ENCODE measurements around the gene LRIG1.

Gene LRIG1

DNA sequence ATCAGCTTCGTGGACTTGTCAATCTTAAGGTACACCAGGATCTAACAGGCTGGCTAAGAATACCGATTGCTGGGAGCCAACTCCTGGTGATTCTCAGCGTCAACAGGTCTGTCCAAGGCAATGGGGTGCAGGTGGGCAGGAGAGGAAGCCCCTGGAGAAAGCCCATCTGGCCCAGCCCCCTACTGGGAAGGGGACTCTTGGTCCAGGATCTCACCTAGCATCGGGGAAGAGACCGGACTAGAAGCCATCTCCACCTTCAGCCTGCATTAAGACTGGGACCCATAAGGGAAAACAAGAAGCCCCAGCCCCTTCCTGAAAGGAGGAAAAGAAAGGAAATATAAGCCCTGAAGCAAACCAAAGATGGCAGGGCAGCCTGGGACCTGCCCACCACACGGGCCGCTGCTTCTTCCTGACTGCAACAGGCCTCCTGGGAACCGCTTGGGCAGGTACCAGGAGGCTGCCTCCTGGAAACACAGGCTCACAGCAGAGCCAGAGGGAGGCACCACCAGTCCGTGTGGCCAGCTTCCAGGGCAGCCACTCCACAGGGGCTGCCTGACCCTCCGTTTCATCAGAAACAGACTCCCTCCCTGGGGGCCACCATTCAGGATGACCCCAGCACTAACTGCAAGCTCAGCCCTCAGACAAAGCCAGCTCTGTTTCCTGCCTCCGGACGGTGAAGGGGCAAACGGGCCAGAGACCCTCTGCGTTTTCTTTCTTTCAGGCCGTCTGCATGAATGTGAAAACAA, 100.2 kb downstream of the LRIG1 start:
- no peak for FAIRE-seq

DNA sequence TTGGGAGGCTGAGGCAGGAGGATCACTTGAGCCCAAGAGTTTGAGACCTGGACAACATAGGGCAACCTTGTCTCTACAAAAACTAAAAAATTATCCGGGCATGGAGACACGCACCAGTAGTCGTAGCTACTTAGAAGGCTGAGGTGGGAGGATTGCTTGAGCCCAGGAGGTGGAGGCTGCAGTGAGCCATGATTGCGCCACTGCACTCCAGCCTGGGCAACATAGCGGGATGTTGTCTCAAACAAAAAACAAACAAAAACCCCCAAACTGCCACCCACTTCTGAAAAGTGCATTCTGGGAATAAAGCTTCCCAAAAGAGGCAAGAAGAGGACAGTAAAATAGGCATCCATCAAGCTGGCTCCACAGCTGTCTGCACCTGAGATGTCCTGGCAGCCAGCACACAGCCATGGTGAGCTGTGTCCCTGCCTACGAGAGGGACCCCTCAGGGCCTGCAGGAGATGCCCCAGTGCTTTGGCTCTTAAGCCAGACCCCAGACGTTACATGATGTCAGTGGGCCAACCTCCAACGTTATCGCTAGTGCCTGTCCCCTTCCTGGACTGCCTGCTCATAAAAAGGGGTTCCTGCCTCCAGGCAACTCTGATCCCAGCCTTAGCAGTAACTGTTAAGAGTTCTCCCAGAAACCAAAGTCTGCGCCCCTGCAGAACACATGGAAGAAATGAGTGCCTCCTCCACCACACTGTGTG, 101.1 kb downstream of the LRIG1 start:
- FAIRE-seq = no peak

DNA sequence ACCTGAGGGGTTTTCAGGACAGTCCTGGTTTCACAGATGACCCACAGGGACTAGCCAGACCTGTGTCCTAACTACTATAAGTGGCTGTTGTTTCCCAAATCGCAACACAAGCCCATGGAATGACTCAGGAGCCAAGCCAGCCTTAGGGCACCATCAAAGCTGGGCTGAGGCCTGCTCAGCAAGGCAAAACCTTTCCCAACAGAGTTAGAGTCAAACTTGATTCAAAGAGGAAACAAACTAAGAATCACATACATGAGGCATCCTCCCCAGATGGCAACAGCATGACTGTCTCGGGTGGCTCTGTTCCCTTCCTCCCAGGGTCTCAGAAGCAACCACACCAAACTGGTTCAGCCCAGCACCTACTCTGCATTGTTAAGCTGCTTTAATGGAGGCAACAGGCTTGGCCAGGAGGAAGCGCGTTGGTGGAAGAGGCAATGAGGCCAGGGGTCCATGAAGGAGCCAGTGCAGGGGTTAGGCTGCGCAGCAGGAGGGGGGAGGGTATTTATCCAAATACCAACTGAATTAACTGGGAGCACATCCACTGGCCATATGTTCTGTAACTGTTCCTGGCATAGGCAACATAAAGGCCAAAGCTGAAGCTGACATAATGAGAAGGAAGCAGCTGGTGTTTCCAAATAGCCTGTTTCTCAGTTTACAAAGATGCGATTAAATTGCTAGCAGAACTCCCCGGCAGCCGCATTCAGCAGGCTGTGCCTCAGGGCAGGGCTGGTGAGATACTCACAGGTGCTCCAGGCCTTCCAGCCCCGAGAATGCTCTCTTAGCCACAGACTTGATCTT, 102.4 kb downstream of the LRIG1 start:
- no peak for FAIRE-seq

DNA sequence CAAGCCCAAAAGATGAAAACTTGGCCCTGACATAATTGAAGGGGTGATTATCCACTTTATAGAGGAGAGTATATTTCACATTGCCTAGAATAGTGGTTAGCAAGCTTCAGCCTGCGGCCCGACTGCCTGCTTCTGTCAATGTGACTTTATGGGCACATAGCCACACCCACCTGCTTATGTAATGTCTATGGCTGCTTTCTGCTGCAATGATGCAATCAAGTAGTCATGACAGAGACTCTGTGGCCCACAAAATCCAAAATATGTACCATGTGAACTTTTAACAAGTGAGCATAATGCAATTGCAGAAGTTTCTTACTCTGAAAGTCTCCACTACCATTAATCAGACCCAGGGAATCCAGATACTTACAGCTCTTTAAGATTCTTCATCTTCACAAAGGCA, 103.1 kb downstream of the LRIG1 start:
- FAIRE-seq = no peak

DNA sequence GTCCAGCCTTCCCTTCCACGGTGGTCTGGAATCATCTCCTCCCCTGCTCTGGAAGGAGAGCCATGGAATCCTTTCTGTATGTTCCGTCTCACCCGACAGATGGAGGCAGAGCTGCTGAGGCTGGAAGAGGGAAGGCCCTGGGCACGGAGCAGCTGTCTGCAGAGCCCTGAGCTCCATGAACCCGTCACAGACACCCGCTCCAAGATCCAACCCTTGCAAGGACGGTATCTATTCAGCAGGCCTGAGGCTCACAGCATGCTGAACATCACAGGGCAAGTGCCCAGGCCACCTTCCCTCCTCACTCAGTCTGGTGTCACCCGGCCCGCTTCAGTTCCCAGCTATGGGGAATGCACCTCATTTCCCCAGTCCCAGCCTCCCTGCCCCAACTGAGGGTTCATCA, 103.9 kb downstream of the LRIG1 start:
- FAIRE-seq = no peak

DNA sequence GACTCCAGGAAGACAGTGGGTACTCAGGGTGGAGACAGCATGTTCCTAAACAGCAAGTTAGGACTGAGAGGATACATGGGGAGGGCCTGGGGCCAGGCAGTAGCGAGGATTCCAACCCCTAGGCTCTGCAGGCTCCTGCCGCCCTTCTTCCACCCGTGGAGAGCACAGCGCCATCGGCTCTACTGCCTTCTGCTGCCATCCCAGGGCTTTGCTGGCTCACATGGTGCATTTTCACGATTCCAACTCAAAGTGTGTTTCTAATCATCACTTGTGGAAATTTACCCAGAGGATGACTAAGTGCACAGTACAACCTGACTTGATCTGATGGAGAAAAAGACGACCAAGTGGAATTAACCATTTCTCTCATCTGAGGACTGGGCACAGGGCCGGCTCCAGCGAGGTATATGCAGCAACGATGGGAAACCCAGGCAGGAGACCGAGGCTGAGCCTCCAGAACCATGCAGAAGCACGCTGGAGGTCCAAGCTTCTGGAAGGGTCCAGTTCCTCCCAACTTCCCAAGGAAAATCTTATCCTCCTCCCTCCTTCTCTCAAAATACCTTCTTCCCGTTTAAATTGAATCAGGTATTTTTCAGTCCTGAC, 104.6 kb downstream of the LRIG1 start:
- no peak for FAIRE-seq

DNA sequence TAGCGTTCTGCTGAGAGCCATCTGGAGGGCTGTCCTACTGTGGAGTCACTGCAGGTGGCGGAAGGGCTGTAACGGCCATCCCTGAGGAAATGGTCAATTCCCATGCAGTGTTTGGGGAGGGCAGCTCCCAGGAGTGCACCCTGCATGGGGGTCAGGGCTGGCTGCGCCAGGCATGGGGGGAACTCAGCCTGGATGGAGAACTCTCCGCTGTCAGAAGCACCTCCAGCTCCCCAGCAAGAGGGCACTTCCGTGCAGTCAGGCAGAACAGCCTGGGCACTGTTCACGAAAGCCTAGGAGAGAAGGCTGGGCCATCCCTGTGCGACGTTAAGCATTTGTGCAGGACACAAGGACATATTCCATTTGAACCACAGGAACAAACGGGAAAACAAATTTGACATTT, 105.2 kb downstream of the LRIG1 start:
- no peak for FAIRE-seq

DNA sequence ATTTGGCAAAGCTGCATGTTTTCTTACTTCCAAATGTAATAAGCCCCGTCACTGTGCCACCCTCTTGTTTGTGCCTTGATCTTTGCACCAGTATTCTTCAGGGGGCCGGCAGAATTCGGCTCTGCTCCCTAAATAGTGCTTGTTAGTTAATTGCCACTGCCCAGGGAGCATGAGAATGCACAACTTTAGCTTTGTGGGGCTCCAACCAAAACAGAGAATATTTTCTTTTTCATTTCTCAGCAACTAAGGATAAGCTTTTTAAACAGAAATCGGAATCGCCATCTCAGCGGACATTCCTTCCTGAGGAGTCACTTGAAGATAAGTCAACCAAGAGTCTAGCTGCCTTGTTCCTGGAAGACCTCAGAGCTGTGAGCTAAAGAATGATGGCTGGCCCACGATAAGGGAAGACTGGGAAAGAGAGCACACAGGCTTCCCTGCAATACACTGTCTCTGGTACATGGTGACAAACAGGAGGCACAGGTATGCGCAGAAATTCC, 106.0 kb downstream of the LRIG1 start:
- no peak for FAIRE-seq

DNA sequence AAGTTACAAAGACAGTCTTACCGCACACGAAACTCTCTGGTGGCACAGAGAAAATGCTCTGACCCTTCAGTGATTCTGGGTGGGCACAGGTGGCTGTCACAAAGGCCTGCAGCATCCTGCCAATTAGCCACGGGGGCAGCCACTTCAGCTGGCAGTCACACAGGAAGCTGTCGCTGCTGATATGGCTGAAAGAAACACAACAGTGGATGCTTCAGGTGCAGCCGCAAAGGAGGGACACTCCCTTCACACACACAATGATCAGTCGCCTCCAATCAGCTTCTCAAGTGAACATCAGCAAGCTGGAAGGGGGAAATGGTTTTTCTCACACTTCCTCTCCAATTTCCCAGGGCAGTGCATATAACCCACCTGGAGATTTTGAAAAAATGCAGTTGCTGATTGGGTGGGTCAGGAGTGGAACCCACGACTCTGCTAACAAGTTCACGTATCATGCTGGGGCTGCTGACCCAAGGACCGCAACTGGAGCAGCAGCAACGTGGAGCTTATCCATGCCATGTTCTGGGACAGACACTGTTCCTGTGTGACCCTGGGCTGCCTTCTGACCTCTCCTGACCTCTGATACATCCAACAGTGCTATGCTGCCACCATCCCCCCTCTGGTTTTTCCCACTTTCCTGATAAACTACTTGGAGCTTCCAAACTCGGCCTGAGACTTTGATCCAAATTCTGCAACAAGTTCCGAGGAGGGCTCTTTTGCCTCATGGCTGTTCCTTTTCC, 106.6 kb downstream of the LRIG1 start:
- FAIRE-seq = no peak

DNA sequence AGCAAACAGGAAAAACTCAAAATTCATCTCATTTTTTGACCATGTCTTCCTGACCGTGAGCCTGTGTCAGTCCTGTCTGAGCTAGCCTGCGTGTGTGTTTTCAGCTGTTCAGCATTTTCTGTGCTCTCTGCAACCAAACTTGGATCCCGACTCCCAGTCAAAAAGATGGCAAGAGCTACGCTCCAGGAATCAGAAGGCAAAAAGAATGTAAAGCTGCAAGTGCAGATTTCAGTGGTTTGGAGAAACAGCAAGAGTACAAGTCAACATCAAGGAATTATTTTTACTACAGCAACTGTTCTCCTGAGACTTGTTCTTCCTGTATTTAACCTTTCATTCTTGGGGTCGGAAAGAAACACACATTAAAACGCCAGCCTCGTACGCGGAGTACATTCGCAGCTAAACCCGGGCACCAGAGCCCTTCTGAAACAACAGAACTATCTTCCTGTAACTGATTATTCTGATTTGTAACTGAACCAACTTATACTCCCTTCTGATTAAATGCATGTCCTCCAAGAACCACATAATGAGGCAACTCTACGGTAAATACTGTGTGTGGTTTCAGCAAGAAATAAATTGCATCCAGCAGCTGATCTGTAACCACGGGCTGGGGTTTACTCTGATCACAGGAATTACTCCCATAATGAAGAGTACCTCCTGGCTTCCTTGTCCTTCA, 107.4 kb downstream of the LRIG1 start:
- no peak for FAIRE-seq

DNA sequence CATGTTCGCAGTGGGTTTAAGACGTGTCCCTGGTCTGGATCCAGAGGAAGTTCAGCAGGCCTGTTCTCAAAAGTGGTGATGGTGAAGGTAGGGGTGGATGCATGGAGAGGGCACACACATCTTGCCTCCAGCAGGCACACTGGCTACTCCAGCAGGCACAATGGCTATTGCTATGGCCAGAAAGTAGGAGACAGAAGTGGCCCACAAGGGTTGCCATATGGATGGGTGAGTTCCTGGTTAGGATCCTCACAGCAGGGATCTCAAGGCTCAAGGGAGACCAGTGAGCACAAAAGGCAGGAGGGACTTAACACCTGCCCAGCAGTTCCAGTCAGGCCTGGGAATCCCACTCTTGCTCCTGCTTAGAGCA, 107.9 kb downstream of the LRIG1 start:
- FAIRE-seq = no peak

DNA sequence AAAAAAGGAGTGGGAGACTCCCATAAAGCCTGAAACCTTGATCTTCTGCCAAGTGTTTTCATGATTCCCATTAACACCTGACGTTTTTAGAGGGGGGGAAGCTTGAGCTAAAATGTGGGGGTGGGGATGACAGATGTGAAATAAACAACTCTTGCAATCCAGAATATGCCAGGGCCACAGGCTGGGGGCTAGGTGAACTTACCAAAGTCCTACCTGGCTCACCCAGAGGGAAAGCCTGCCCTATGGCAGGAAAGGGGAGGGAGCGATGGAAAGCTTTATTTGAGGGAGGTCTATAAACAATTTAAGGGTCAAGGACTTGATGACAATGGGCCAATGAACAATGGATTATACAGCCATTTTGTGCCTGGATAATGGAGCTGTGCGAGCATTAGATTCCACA, 108.3 kb downstream of the LRIG1 start:
- no peak for FAIRE-seq

DNA sequence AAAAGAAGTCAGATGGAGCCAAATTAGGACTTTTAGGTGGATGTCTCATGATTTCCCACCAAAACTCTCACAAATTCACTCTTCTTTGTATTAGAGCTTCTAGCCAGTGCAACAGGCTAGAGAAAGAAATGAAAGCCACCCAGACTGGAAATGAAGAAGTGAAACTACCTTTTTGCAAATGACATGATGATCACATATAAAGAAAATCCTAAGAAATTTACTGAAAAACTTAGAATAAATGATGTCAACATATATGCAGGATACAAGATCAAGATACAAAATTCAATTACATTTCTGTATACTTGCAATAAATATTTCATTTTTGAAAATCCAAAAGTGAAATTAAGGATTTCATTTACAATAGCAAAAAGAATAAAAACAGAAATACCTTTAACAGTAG, 110.8 kb downstream of the LRIG1 start:
- no peak for FAIRE-seq

DNA sequence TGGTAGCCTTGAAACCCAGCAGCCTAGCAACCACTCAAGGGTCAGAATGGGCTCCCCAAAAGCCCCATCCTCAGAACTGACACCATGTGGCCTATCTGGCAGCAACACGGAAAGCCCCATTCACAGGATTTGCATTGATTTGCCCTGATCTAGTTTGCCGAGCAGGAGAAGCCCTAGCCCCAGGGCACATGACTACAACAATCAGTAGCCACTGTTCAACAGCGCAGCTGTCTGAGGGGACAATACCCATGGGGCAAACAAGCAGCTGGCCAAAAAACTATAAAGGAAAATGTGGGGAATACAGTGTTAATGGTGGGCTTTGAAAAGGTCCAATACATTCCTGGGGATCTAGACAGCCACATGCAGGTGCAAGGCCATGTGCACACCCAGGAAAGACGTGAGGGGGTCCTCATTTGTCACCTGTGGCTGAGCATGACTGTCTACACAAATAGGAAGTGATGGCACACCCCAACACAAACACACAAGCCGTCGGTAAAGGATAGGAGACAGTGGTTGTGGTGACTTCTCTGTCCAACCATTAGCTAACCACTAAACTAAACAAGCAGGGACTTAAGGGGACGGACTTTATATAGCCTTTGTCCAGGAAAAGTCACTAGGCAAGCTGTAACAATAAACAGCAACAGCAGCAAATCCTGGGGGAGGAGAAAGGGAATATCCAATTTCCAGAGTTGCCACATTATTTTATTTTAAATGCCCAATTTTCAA, 113.7 kb downstream of the LRIG1 start:
- FAIRE-seq = no peak

DNA sequence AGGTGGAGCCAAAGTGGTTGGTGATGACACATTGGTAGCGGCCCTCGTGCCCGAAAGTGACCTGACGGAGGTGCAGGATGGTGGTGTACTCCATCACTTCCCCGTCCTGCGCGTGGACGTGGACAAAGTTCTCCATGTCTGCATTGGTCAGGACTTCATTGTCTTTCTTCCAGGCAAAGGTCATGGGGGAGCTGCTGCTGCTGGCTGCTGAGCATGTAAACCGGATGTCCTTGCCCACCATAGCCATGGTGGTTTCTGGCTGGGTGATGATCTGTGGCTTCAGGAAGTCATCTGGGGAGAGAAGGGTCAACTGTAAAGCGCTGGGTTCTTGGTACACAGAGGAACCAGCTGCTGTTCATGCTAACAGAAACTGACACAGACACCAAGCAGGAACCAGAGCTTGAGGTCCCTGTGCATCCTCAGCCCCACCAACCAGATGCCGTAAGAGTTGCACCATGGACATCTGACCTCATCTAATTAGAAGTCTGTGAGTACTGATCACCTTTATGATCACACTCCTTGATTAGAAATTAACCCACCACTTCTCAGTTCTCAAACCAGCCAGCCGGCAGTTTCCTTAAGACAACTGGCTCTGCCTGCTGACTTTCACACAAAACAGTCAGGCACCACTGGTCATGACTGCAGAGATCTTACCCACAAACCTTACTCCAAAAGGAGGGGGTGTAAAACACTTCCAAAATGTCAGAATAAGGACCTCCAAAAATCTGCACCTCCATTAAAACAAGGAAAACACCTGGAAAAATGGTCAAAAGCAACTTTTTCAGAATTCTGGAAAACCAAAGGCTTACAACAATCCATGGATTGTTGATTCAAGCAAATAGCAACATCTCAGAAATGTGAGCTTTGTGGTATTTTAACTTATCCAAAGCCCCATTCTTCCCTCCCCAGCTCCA, 114.6 kb downstream of the LRIG1 start:
- no peak for FAIRE-seq

DNA sequence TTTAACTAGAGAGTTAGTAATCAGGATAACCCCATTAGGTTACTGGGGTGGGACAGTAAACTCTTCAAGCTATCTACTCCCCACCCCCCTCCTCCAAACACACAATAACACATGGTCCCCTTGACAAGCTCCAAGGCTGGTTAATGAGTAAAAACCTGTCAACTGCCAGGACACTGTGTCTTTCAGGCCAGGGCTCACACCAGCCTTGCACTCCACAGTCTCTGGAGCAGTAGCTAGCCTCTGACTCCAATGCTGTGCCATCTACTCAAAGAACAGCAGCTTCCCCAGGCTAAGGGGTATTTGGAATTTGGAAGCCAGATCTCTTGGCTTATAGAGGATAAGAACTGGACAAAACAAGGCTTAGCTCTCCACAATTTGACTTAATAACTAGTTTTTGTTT, 115.8 kb downstream of the LRIG1 start:
- FAIRE-seq = no peak

DNA sequence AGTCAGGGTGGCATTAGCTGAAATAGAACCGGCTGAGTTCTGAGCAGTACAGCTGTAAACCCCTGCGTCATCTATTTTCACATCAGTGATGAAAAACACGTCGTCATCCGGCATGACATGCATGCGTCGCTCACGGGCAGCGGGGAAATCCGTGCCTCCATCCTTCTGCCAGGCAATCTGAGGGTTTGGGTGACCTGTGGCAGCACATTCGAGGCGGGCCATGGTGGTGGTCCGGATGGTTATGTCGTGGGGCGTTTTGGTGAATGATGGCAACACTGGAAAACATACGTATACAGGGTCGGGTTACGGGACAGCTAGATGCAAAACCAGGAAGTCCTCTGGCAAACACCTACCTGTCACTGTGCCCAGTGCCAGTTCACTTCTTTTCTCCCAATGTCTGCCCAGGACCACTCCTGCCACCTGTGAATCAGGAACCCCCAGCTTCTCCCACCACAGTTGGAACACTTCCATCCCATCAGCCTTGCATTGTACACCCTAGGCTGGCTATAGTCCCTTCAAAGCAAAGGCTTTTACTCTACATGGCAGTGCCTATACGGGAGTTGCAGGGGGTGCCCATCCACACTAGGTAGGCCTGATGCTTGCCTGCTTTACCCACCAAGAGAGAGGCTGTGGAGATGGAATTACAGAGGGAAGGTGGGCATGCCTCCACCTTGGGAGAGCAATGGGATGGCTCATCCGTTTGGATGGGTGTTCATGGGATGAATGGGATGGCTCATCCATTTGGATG, 116.7 kb downstream of the LRIG1 start:
- no peak for FAIRE-seq

DNA sequence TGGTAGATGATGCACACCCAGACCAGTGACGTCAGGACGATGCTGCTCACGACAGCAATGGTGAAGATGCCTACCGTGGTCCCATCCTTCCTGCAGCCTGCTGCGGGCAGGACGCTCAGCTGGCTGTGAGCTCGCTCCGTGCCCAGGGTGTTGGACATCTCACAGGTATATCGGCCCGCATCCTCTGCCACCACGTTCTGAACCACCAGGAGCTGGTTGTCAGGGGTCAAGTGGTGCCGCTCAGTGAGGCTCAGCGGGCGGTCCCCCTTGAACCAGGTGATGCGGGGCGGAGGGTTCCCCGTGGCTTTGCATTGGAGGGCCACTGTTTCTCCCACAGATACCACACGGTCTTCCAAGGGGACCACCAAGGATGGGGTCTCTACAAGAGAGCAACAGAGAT, 117.8 kb downstream of the LRIG1 start:
- no peak for FAIRE-seq

DNA sequence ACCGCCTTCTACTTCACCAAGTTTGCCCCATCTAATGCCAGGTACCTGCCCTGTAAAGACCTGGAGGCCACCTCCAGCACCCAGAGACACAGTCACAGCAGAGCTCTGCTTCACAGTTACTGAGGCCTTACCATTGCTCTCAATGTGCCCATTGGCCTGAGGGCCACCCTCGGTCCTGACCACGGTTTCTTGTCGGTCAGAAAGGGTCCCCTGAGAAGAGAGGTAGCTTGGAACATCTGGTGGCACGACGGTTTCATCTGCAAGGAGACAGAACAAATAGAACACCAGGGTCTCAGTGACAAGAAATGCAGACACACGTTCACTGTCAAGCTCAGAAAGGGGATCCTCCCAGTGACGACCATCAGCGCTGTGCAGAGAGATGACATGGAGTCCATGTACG, 118.7 kb downstream of the LRIG1 start:
- FAIRE-seq = no peak

DNA sequence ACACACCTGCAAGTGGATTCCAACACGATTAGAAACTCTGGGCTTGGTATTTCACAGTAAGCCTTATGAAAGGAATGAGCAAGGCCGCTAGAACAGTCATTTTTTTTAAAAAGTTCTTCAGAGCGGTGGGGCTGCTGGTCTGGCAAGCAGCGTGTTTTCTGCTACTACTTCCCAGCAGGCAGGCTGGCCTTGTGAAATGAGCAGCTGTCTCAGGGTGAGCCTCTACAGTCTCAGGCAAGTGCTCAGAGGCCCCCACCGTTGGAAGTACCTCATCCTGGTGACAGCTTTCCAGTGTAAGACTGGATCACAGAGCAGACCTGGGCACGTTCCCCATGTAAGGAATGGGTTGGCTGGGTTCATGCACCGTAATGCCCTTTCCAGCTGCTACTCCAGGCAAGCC, 119.2 kb downstream of the LRIG1 start:
- no peak for FAIRE-seq

Data from TTC549 (cell line).